Activated CD8-positive, alpha-beta memory T cell treated with anti-CD3 and anti-CD28 coated beads, Interleukin-2, amount 50 U/mL, for 4 hours (primary cell): ENCODE data around the gene PIGZ.
"Not testable (repeated sequence)": the region's sequence is repeated elsewhere in the genome, so short reads cannot be mapped to it uniquely, and the experiment has no call there.

Source experiments
- DNase-seq: peaks from one replicate; pipeline ENCODE4 v3.0.0-alpha.2; 2020

PIGZ gene

GRCh38 chr3:196947860-196948441 lies 20.7 kb downstream of the PIGZ start:
- no peak for DNase-seq

GRCh38 chr3:196947136-196947859 lies 21.3 kb downstream of the PIGZ start:
- DNase-seq, result no peak

GRCh38 chr3:196944037-196944790 lies 24.4 kb downstream of the PIGZ start:
- DNase-seq, result not testable (repeated sequence)

GRCh38 chr3:196942915-196943277 lies 25.7 kb downstream of the PIGZ start:
- DNase-seq, result no peak

GRCh38 chr3:196942226-196942914 lies 26.3 kb downstream of the PIGZ start, which contains the start of gene NCBP2:
Gene NCBP2 (minus strand): TSS chr3:196942528. CDS start chr3:196942503, 25 bp downstream.
- peak; percentile 100 for DNase-seq

GRCh38 chr3:196941729-196942225 lies 26.9 kb downstream of the PIGZ start:
- peak; percentile 67 for DNase-seq

- no peak for DNase-seq
Measured at GRCh38 chr3:196938576-196938975, 30.1 kb downstream of the PIGZ start.

- no peak for DNase-seq
Measured at GRCh38 chr3:196938124-196938523, 30.5 kb downstream of the PIGZ start.

GRCh38 chr3:196936288-196936687 lies 32.3 kb downstream of the PIGZ start:
- no peak for DNase-seq

GRCh38 chr3:196932600-196932999 lies 36.0 kb downstream of the PIGZ start:
- DNase-seq, result no peak

- DNase-seq, result no peak
Measured at GRCh38 chr3:196931828-196932587, 36.6 kb downstream of the PIGZ start.

- no peak for DNase-seq
Measured at GRCh38 chr3:196931157-196931556, 37.5 kb downstream of the PIGZ start.

GRCh38 chr3:196927571-196928453 lies 40.8 kb downstream of the PIGZ start:
- DNase-seq, result no peak

- no peak for DNase-seq
Measured at GRCh38 chr3:196920733-196921132, 47.9 kb downstream of the PIGZ start.

GRCh38 chr3:196918968-196919367 lies 49.7 kb downstream of the PIGZ start:
- no peak for DNase-seq

GRCh38 chr3:196916995-196917394 lies 51.6 kb downstream of the PIGZ start:
- no peak for DNase-seq

GRCh38 chr3:196916221-196916620 lies 52.4 kb downstream of the PIGZ start:
- no peak for DNase-seq

GRCh38 chr3:196915375-196915774 lies 53.3 kb downstream of the PIGZ start:
- DNase-seq, result no peak

GRCh38 chr3:196914866-196915265 lies 53.8 kb downstream of the PIGZ start:
- no peak for DNase-seq

GRCh38 chr3:196903740-196904139 lies 64.9 kb downstream of the PIGZ start:
- DNase-seq, result no peak

GRCh38 chr3:196902296-196902695 lies 66.3 kb downstream of the PIGZ start:
- DNase-seq, result no peak
